Astrocyte of the spinal cord (primary cell): ENCODE measurements around the gene ARL6IP1.

Experiments
- DNase-seq: peaks from one replicate; pipeline ENCODE4 v3.0.0; 2011; ENCODE audit warnings: low read depth, low spot score
- H3K4me3 ChIP-seq: 2 replicates; pipeline ENCODE4 v1.5.1; 2011; ENCODE audit warnings: low read depth, mild to moderate bottlenecking, low read length, moderate library complexity
- in situ Hi-C: cut with HindIII; loops from 2 replicates; pipeline ENCODE4 v1.10.0; 2017; ENCODE audit warnings: low sequenced_read_pairs
- TF ChIP-seq, protein P1 (sequence below): IDR thresholded peaks from 2 replicates; pipeline ENCODE4 v1.5.1; 2012; ENCODE audit warnings: low read depth, mild to moderate bottlenecking, low read length, inconsistent platforms

Gene ARL6IP1

DNA sequence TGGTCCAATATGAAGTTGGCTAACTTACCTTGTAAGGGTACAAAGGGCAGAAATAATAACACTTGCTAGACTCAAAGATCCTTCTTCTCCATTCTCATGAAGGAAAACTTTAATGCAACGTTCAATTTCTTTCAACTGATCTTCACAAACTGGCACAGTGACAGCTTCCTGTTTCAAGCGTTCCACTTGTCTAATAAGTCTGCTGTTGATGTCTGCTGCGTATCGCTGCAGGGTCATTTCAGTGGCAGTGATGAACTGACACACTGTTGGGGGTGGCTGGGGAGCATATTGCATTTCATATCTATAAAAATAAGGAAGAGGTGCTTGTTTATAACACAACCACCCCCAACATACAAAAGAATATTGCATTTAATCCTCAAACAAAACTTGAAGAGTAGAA, 33.5 kb upstream of the ARL6IP1 start:
- DNase-seq = no peak
- in situ Hi-C loops = no loop called here
- TF ChIP-seq, protein P1, sequence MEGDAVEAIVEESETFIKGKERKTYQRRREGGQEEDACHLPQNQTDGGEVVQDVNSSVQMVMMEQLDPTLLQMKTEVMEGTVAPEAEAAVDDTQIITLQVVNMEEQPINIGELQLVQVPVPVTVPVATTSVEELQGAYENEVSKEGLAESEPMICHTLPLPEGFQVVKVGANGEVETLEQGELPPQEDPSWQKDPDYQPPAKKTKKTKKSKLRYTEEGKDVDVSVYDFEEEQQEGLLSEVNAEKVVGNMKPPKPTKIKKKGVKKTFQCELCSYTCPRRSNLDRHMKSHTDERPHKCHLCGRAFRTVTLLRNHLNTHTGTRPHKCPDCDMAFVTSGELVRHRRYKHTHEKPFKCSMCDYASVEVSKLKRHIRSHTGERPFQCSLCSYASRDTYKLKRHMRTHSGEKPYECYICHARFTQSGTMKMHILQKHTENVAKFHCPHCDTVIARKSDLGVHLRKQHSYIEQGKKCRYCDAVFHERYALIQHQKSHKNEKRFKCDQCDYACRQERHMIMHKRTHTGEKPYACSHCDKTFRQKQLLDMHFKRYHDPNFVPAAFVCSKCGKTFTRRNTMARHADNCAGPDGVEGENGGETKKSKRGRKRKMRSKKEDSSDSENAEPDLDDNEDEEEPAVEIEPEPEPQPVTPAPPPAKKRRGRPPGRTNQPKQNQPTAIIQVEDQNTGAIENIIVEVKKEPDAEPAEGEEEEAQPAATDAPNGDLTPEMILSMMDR = no peak
- no peak overlapping the region for H3K4me3 ChIP-seq

DNA sequence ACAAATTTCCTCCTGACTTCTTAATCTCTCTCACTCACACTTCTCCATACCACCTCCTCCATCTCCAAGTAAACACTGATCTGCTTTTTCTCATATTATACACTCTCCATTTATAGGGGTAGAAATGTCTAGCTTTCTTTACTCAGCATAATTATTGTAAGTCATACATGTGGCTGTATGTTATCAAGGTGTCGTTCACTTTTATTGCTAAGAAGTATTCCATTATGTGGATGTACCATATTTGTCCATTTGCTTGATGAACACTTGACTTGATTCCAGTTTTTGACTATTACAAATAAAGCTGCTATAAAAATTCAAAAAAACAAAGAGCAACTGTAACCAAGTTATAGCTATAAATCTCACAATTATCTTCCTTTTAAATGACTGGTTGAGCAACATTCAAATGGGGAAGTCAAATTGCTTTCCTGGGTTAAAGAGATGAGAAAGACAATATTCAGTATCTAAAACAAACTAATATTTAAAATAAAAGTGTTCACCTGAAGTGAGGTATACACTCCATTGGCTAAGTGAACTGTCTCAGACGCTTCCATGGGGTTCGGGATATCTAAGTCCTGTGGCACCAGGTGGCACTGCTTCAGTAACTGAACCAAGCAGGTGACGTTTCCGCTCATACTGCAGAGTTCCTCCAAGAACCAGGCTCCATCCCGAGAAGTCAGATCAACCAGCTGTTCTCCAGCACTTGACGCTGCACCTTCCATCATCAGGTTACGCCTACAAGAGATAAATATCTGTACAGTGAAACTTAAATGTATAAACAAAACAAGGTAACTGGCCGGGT, 32.6 kb upstream of the ARL6IP1 start:
- DNase-seq = no peak
- in situ Hi-C loops = no loop called here
- TF ChIP-seq, protein P1 = no peak
- no peak overlapping the region for H3K4me3 ChIP-seq

GRCh38 chr16:18832613-18833012, 31.3 kb upstream of the ARL6IP1 start:
- in situ Hi-C loops = no loop called here
- no peak overlapping the region for H3K4me3 ChIP-seq
- TF ChIP-seq, protein P1 = no peak
- DNase-seq = no peak

DNA sequence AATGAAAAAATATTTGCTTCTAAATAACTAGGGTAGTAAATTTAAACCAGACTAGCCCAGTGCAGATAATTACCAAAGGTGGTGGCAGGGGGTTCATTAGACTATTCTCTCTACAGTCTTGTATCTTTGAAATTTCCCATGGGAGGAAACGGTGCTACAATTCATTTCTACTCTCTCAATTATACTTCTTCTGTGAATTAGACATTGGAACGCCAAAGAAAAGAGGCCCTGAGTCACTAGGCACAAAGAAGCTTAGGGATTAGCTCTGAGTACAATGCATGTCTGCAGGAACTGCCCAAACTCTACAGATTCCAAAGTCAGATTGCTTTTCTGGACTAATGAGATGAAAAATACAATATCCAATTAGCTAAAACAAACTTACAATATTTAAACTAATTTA, 30.7 kb upstream of the ARL6IP1 start:
- no peak for DNase-seq
- TF ChIP-seq, protein P1 = no peak
- in situ Hi-C loops = no loop called here
- no peak overlapping the region for H3K4me3 ChIP-seq

DNA sequence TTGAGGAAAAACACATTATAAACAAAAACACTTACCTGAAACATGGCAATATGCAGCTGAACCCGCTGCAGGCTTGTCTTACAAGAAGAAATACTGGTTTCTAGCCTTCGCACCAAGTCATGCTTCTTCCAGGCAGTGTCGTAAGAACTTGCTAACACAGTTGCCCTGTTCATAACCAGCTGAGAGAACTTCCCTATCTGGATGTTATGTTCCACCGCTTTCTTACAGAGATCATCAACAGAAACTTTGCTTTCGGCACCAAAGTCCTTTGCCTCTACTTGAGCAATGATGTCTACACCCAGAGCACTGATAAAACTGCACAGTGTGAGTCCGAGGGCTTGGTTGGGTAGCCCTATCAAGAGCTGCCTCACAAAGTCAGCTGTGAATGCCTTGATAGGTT, 27.9 kb upstream of the ARL6IP1 start:
- TF ChIP-seq, protein P1 = no peak
- H3K4me3 ChIP-seq = no peak overlapping the region
- in situ Hi-C loops = no loop called here
- no peak for DNase-seq

- in situ Hi-C loops = no loop called here
- TF ChIP-seq, protein P1 = no peak
- no peak for DNase-seq
- no peak overlapping the region for H3K4me3 ChIP-seq
Measured at GRCh38 chr16:18827890-18828289, 26.5 kb upstream of the ARL6IP1 start.

DNA sequence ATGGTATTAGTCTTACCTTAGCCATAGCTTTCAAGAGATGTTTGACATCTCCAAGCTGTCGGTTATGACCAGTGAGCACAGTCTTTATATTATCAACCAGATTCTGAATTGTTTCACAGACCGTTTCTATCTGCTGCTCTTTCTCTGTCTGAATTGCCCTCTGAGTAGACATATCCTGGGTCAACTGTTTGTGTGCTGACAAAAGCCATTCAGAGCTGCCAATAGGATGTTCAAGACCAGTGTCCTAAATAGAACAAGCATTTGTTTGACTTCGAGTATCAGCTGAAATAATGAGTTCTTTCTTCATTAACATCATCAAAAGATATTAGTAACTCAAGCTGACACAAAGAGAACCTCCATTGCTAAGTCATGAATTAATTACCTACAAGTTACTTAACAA, 14.9 kb upstream of the ARL6IP1 start:
- no peak overlapping the region for H3K4me3 ChIP-seq
- TF ChIP-seq, protein P1 = no peak
- DNase-seq = no peak
- in situ Hi-C loops = no loop called here
